CD4-positive, alpha-beta T cell treated with Interleukin-17A for 4 hours (primary cell): Measurements from ENCODE around the gene RAD51B.

Source experiments
- DNase-seq: peaks from one replicate; pipeline ENCODE4 v3.0.0-alpha.2; 2020; ENCODE audit warnings: mixed read lengths

The RAD51B gene

DNA sequence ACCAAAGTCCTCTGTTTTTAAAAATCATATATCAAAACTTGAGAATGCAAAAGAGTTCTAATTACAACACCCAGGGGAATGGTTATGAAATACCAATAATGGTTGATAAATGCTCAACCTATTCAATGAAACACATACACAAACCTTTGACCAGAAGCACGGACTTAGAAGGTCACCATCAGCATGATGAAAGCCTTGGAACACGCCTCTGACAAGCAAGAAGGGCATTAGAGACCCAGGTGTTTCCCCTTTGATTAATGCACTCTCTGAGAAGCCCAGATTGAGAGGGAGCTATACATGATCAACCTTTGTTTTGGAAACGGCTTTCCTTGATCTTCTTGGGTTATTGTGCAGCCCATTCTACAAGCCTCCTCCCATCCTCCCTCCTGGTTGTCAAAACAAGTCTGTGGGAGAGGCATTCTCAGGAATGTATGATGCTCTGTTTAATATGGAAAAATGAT, 904.3 kb downstream of the RAD51B start:
- no peak for DNase-seq

DNA sequence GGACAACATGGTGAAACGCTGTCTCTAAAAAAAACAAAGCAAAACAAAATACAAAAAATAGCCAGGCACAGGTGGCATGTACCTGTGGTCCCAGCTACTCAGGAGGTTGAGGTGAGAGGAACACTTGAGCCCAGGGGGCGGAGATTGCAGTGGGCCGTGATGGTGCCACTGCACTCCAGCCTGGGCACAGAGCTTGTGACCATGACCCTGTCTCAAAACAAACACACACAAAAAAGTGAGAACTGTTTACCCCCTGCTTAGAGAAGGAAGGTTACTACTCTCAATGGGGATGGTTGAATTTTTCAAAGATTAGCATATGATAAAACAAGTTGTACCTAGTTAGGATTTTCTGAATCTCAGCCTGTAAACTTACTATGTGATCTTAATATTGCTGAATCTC, 905.3 kb downstream of the RAD51B start:
- no peak for DNase-seq

DNA sequence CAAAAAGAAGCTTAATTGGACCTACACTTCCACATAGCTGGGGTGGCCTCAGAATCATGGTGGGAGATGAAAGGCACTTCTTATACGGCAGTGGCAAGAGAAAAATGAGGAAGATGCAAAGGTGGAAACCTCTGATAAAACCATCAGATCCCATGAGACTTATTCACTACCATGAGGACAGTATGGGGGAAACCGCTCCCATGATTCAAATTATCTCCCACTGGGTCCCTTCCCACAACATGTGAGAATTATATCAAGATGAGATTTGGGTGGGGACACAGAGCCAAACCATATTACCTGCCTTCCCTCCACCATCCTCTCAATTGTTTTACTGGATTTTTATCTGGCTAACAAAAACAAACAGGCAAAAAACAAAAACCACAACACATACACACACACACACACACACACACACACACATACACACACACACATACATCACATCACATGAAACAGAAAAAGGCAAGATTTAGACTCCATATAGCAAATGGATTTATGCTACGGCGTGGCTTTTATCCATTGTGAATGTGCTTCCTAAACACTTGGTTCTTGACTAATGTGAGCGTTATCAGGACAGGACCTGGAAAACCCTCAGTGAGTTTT, 906.6 kb downstream of the RAD51B start:
- no peak for DNase-seq

- no peak for DNase-seq
These were observed 907.9 kb downstream of the RAD51B start for GRCh38 chr14:68727315-68728047.

DNA sequence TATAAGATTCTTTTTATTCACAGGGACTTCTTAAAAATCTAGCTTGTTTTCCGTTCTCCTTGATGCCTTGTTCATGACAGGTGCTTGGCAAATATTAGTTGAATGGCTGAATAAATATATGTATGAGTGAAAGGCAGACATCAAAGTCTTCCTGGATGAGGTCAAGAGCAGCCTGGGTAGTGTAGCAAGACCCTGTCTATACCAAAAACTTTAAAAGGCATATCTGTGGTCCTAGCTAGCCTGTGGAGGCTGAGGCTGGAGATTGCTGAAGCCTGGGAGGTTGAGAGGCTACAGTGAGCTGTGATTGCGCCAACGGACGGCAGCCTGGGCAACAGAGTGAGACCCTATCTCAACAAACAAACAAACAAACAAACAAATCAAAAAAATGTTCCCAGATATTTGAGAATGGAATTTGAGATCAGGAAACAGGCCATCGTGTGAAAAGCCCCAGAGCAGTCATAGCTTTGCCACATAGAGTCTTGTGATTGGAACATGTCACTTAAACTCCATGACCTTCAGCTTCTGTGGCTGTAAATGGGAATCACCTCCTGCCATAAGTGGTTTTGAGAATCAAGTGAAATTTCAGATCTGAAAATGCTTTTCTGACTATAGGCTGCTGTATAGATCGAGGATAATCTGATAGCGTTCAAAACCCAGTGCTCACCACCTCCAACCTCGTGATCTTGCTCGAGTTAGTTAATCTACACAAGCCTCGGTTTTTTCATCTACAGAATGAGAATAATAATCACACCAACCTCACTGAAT, 908.9 kb downstream of the RAD51B start:
- no peak for DNase-seq

DNA sequence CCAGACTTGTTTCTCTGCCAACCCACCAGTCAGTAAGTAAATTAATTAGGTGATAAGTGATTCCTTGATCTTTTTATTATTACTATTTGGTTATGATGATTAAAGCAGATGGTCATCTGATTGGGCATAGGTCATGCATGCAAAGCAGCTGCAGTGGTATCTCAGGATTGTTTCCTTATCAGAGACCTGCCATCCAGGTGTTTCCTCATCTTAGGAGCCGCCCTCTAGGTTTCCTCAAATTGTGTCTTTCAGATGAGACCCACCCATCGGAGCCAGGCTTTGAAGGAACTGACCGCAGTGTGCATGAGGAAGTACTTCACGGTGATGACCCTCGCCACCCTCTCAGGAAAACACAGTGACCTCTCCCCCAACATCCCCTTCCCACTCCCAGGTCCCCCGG, 910.0 kb downstream of the RAD51B start:
- no peak for DNase-seq

- DNase-seq: no peak
These were observed 910.8 kb downstream of the RAD51B start for GRCh38 chr14:68730348-68730747.

- no peak for DNase-seq
These were observed 911.3 kb downstream of the RAD51B start for GRCh38 chr14:68730811-68731425.

DNA sequence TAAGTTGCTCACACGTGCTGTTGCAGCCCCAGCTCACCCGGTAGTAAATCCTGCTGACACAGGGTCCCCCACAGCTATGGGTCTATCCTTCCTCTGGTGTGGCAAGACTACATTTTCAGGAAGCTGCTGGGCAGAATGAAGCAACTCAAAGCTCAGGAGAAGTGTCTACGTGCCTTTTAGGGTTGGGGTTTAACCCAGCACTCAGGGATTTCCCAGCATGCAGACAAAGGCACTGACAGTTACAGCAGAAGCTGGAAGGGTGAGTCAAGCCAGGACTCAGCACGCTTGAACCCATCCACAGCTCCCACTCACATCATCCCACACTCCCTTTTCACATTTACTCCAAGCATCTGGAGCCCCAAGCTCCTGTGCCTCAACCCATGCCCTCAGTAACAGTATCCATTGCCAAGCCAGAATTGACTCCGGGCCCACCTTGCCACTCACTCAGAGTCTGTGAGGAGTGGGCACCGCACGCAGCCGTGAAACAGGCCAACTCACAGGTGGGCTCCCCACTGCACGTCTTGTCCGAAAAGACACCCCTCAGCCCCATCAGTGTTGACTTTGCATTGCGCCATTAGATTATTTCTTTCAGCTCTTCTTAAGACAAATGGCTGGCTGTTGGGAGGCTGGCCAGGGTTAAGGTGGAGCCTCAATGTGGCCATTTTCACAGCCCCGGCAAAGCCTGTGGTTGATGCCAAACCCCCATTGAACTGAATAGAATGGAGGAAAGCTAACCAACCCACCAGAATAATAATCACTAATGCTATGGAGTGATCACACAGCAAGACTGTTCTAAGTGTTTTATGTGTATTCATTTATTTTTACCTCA, 913.7 kb downstream of the RAD51B start:
- DNase-seq: no peak

DNA sequence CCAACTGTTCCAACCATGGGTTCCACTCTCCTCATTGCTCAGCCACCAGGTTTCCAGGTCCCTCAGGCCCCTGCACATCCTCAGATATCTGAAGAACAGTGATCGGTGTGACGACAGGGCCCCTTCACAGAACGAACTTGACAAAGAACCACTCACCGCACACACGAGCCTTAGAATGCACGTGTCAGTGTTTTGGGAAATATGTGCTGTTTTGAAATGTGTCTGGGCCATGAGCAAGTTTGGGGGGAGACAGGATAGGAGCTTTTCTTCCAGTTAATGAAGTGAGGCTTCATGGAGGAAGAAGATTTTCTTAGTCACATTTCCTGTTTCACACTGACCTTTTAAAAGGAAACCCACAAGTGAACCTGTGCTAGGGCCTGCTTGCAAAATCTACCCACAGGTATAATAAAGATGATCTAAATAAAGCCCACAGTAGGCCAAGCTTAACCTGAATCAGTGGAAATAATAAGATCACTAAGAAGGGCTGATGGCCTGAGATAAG, 914.7 kb downstream of the RAD51B start:
- DNase-seq: peak; percentile 65

GRCh38 chr14:68735856-68736255, 916.3 kb downstream of the RAD51B start:
- DNase-seq: no peak

GRCh38 chr14:68736471-68736871, 916.9 kb downstream of the RAD51B start:
- no peak for DNase-seq

- DNase-seq: no peak
These were observed 917.5 kb downstream of the RAD51B start for GRCh38 chr14:68737086-68737485.

- no peak for DNase-seq
These were observed 919.0 kb downstream of the RAD51B start for GRCh38 chr14:68738559-68738958.

DNA sequence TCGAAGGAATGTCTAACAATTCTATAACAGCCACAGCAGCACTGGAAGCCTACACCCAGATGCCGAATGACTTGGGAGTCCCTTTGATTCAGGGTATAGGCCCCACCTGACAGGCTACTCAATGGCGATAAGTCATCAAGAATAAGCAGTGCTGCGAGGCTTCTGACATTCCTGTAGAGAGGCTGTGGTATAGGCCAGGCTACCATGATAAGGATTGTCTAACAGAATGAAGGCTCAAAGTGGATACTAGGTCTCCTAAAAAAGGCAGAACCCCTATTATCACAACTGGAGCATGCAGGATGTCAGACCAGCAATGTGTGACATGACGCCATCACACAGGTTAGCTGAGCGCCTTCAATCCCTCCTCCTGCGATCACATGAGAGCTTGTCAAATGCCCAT, 920.1 kb downstream of the RAD51B start:
- DNase-seq: no peak

- no peak for DNase-seq
These were observed 921.4 kb downstream of the RAD51B start for GRCh38 chr14:68740788-68741476.

- no peak for DNase-seq
These were observed 921.9 kb downstream of the RAD51B start for GRCh38 chr14:68741477-68741791.

GRCh38 chr14:68741839-68742470, 922.4 kb downstream of the RAD51B start:
- DNase-seq: no peak

DNA sequence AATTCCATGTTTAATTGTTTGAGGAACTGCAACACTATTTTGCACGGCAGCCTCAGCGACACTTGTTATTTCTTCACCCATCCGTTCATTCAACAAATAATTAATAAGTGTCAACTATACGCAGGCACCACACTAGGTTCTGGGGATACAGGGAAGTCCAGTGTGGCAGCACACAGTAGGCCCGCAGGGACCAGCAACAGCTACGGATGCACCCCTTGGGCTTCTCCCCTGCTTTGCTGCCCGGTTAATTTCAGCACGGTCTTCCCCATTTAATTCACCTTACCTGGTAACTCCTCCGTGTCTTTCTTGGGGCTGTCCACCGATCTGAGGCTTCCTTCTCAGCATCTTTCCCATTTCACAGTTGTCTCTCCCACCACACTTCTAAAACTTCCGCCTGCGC, 925.0 kb downstream of the RAD51B start:
- DNase-seq: no peak

DNA sequence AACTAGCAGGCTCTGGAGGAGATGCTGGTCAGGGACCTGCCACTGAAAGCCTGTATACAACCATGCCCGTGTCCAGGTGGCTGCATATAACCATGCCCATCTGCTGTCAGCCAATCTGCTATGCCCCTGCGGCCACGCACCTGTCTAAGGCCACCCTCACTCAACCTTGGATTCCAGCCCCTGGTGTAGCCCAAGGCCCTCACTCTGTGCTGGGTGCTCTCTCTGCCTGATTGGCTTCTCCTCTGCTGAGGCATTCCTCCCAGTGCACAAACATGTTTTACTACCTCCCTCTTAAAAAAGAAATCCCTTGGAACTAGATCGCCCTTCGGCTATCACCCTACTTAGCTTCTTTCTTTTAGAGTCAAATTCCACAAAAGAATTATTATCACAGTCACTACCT, 927.8 kb downstream of the RAD51B start:
- no peak for DNase-seq

DNA sequence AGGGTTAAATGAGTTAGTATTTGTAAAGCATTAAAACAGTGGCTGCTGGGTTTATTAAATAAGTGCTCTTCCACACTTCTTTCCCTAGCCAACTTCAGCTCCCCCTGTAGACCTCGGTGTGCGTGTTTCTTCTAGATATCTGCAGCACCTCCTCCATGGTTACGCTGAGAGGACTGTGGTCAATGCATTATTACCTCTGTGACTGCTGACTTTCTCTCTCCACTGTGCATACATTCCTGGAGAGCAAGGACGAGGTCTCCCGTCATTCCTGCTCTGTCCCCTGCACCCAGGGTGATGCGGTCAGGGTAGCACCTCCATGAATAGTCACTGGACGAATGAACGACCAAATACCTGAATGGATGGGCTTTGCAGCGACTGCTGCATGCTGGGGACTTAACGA, 928.7 kb downstream of the RAD51B start:
- DNase-seq: no peak
